Measurements from ENCODE around the gene ABCC12. TPM values are rescaled to one million over a fixed set of nuclear protein-coding genes. Genes with fewer than 3 reads are reported as not detected.

The ABCC12 gene
- not detected in 2 replicates for polyA plus RNA-seq (2013)

DNA sequence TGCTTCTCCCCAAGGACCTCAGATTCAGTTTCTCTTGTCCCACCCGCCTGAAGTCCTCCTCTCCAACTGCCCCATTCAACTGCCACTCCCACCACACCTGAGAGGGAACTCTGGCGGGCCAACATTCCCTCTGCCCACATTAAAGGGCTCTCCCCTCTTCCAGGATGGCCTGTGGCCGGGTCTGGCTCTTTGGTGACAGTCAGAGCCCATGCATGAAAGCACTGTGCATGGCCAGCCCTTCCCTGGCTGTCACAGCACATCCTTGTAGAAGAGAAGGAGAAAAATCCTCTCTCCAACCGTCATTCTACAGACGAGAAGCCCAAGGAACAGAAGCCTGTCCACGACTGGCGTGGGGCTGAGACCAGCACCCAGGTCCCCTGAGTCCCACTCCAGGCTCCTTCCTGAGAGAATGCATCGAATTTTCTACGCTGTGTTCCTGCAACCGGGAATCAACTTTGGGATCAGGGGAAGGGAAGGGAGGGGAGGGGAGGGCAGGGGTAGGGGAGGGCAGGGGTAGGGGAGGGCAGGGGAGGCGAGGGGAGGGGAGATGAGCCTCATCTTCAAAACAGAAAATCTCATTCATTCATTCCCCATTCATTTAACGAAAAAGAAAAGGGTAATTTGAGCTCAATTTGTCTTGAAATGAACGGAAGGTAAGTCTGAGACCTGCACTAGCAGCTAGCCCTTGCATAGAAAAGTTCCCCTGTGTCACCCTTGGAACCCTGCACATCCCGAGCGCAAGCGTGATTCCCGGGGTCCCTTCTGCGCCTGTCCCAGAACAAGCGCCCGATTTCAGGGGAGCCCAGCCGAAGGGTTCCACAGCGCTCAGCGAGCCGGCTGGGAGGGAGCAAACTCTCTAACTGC, at the start of gene ABCC12:
ABCC12 (minus strand) TSS at position 68 of the 864 bp plus-strand sequence. CDS start 9,569 bp downstream, outside the sequence.
- H3K36me3 ChIP-seq (ENCODE audit: control insufficient read depth in 1 of 2, insufficient read depth in 2 of 2, low read length in 2 of 2): no peaks in the 10 kb centered on the region
- H2BK120ac ChIP-seq (ENCODE audit: insufficient read depth, low read length, poor library complexity): no peak within 1 kb of the TSS
- no peak within 1 kb of the TSS for H2BK5ac ChIP-seq (ENCODE audit: low read depth, low read length, poor library complexity)
- H3K27ac ChIP-seq (ENCODE audit: low read depth, low read length): no peak within 1 kb of the TSS
- no peak within 1 kb of the TSS for H3K18ac ChIP-seq (ENCODE audit: low read length)
- no peak within 1 kb of the TSS for H3K23ac ChIP-seq (ENCODE audit: low read length)
- H4K91ac ChIP-seq (ENCODE audit: low read depth, low read length): no peak within 1 kb of the TSS
- no peak within 1 kb of the TSS for H3K14ac ChIP-seq (ENCODE audit: low read length)
- H3K4me3 ChIP-seq (ENCODE audit: low read depth, low read length): no peak within 1 kb of the TSS
- WGBS (ENCODE audit: extremely low coverage, insufficient coverage, insufficient read length): no CpG with 5 or more reads among the region's 24 CpGs
- no peaks in the 10 kb centered on the region for H3K9me3 ChIP-seq (ENCODE audit: insufficient read depth, low read depth, low read length)
- no peak within 1 kb of the TSS for H2AK5ac ChIP-seq (ENCODE audit: low read length)
- H3K9ac ChIP-seq (ENCODE audit: low read length): no peak within 1 kb of the TSS
- no peak for DNase-seq
- H3K4me1 ChIP-seq (ENCODE audit: control insufficient read depth in 1 of 2, insufficient read depth in 2 of 2, low read length in 2 of 2): peaks cover 7 to 8% of the 10 kb centered on the region in 2 experiments
- H4K12ac ChIP-seq (ENCODE audit: low read depth, low read length): no peak within 1 kb of the TSS
- H2BK12ac ChIP-seq (ENCODE audit: low read length): no peak within 1 kb of the TSS
- H3K4me2 ChIP-seq (ENCODE audit: low read length): no peak within 1 kb of the TSS
- no peaks in the 10 kb centered on the region for H3K79me2 ChIP-seq (ENCODE audit: control insufficient read depth, insufficient read depth, low read length, poor library complexity)
- no peak within 1 kb of the TSS for H3K4ac ChIP-seq (ENCODE audit: low read depth, low read length)
- no peaks in the 10 kb centered on the region for H3K27me3 ChIP-seq (ENCODE audit: insufficient read depth, low read length)
- no peak within 1 kb of the TSS for H4K8ac ChIP-seq (ENCODE audit: low read depth, low read length)
- H3K79me1 ChIP-seq (ENCODE audit: low read length): no peaks in the 10 kb centered on the region
- H2AFZ ChIP-seq (ENCODE audit: insufficient read depth, low read length, poor library complexity): no peak within 1 kb of the TSS

DNA sequence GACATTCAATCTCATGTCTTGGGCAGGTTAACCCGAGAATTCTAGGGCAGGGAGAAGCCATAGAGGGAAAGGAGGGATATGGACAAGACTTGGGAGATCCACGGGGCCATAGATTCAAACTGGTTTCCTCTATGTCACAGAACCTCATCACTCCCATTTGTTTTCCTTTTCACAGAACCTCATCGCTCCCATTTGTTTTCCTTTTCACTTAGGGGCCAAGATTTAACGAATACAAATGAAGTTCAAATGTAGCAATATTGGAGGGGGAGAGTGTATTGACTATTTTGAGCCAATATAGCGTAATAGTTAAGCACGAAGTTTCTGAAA, 49.0 kb upstream of the ABCC12 start:
- Histone ChIP-seq H2BK12ac (ENCODE audit: low read length) (no peak overlapping the region), H3K27me3 (ENCODE audit: insufficient read depth, low read length) (no peaks in the 10 kb centered on the region), H2AK5ac (ENCODE audit: low read length) (no peak overlapping the region), H3K9ac (ENCODE audit: low read length) (no peak overlapping the region), H3K23ac (ENCODE audit: low read length) (no peak overlapping the region), H3K14ac (ENCODE audit: low read length) (no peak overlapping the region), H3K79me1 (ENCODE audit: low read length) (no peaks in the 10 kb centered on the region), H2AFZ (ENCODE audit: insufficient read depth, low read length, poor library complexity) (no peak overlapping the region), H3K36me3 (ENCODE audit: control insufficient read depth in 1 of 2, insufficient read depth in 2 of 2, low read length in 2 of 2) (no peaks in the 10 kb centered on the region), H3K9me3 (ENCODE audit: insufficient read depth, low read depth, low read length) (no peaks in the 10 kb centered on the region), H4K12ac (ENCODE audit: low read depth, low read length) (no peak overlapping the region), H3K27ac (ENCODE audit: low read depth, low read length) (no peak overlapping the region), H4K8ac (ENCODE audit: low read depth, low read length) (no peak overlapping the region), H3K4me2 (ENCODE audit: low read length) (no peak overlapping the region), H3K18ac (ENCODE audit: low read length) (no peak overlapping the region), H3K4ac (ENCODE audit: low read depth, low read length) (no peak overlapping the region), H3K4me3 (ENCODE audit: low read depth, low read length) (no peak overlapping the region), H4K91ac (ENCODE audit: low read depth, low read length) (no peak overlapping the region), H2BK5ac (ENCODE audit: low read depth, low read length, poor library complexity) (no peak overlapping the region), H2BK120ac (ENCODE audit: insufficient read depth, low read length, poor library complexity) (no peak overlapping the region), H3K79me2 (ENCODE audit: control insufficient read depth, insufficient read depth, low read length, poor library complexity) (no peaks in the 10 kb centered on the region), H3K4me1 (ENCODE audit: control insufficient read depth in 1 of 2, insufficient read depth in 2 of 2, low read length in 2 of 2) (peaks cover 4 to 7% of the 10 kb centered on the region in 2 experiments)
- no CpG with 5 or more reads among the region's 6 CpGs for WGBS (ENCODE audit: extremely low coverage, insufficient coverage, insufficient read length)
- DNase-seq: no peak

DNA sequence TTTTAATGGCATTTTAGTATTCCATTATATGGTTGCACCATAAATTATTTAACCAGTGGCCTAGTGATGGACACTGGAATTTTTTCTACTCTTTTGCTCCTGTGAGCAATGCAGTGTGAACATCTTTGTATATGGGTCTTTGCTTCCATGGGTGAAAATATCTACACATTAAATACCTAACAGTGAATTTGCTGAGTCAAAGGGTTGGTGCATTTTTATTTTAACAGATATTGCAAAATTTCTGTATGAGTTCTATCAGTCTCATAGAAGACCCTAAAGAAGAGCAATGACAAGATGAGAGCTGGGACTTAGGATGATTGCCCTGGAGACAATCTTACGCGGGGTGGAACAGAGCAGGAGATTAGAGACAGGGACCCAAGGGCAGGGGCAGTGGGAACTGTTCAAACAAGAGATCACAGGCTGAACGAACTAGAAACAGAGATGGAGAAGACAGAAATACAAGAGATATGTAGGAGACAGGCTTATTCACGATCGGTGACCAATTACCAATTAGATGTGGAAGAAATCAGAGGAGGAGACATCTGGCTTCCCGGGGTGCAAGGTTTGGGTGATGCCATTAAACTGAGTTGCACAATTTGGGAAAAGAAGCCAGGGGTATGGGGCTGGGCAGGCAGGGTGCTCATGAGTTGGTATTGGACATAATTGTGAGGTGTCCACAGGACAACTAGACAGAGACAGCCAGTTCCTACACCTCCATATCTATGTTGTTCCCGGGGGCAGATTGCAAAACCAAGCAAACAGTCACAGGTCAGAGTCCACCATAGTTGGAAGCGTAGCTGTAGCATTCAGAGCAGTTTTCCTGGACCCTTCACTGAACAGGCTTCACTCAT, 48.4 kb upstream of the ABCC12 start:
- H3K36me3 ChIP-seq (ENCODE audit: control insufficient read depth in 1 of 2, insufficient read depth in 2 of 2, low read length in 2 of 2): no peaks in the 10 kb centered on the region
- H3K4me1 ChIP-seq (ENCODE audit: control insufficient read depth in 1 of 2, insufficient read depth in 2 of 2, low read length in 2 of 2): peaks cover 4 to 7% of the 10 kb centered on the region in 2 experiments
- no peak overlapping the region for H2BK12ac ChIP-seq (ENCODE audit: low read length)
- no peaks in the 10 kb centered on the region for H3K79me2 ChIP-seq (ENCODE audit: control insufficient read depth, insufficient read depth, low read length, poor library complexity)
- H2AK5ac ChIP-seq (ENCODE audit: low read length): no peak overlapping the region
- no peak overlapping the region for H4K12ac ChIP-seq (ENCODE audit: low read depth, low read length)
- no peak overlapping the region for H4K8ac ChIP-seq (ENCODE audit: low read depth, low read length)
- no peak overlapping the region for H2BK120ac ChIP-seq (ENCODE audit: insufficient read depth, low read length, poor library complexity)
- no peak overlapping the region for H3K4ac ChIP-seq (ENCODE audit: low read depth, low read length)
- H3K23ac ChIP-seq (ENCODE audit: low read length): no peak overlapping the region
- H3K18ac ChIP-seq (ENCODE audit: low read length): no peak overlapping the region
- H3K27me3 ChIP-seq (ENCODE audit: insufficient read depth, low read length): no peaks in the 10 kb centered on the region
- H2BK5ac ChIP-seq (ENCODE audit: low read depth, low read length, poor library complexity): no peak overlapping the region
- H2AFZ ChIP-seq (ENCODE audit: insufficient read depth, low read length, poor library complexity): no peak overlapping the region
- H3K27ac ChIP-seq (ENCODE audit: low read depth, low read length): no peak overlapping the region
- no peak overlapping the region for H3K9ac ChIP-seq (ENCODE audit: low read length)
- H3K14ac ChIP-seq (ENCODE audit: low read length): no peak overlapping the region
- no peak overlapping the region for H4K91ac ChIP-seq (ENCODE audit: low read depth, low read length)
- no peaks in the 10 kb centered on the region for H3K9me3 ChIP-seq (ENCODE audit: insufficient read depth, low read depth, low read length)
- DNase-seq: no peak
- H3K4me3 ChIP-seq (ENCODE audit: low read depth, low read length): no peak overlapping the region
- no peak overlapping the region for H3K4me2 ChIP-seq (ENCODE audit: low read length)
- no CpG with 5 or more reads among the region's 8 CpGs for WGBS (ENCODE audit: extremely low coverage, insufficient coverage, insufficient read length)
- no peaks in the 10 kb centered on the region for H3K79me1 ChIP-seq (ENCODE audit: low read length)

- peaks cover 2% of the 10 kb centered on the region in 2 experiments for H3K4me1 ChIP-seq (ENCODE audit: control insufficient read depth in 1 of 2, insufficient read depth in 2 of 2, low read length in 2 of 2)
- WGBS (ENCODE audit: extremely low coverage, insufficient coverage, insufficient read length): no CpG with 5 or more reads among the region's 6 CpGs
- H3K4ac ChIP-seq (ENCODE audit: low read depth, low read length): no peak overlapping the region
- no peak overlapping the region for H4K91ac ChIP-seq (ENCODE audit: low read depth, low read length)
- H3K27me3 ChIP-seq (ENCODE audit: insufficient read depth, low read length): no peaks in the 10 kb centered on the region
- H2BK5ac ChIP-seq (ENCODE audit: low read depth, low read length, poor library complexity): no peak overlapping the region
- H4K12ac ChIP-seq (ENCODE audit: low read depth, low read length): no peak overlapping the region
- H2AFZ ChIP-seq (ENCODE audit: insufficient read depth, low read length, poor library complexity): no peak overlapping the region
- no peak overlapping the region for H3K14ac ChIP-seq (ENCODE audit: low read length)
- no peak overlapping the region for H3K27ac ChIP-seq (ENCODE audit: low read depth, low read length)
- H3K18ac ChIP-seq (ENCODE audit: low read length): no peak overlapping the region
- no peak for DNase-seq
- no peak overlapping the region for H3K23ac ChIP-seq (ENCODE audit: low read length)
- H4K8ac ChIP-seq (ENCODE audit: low read depth, low read length): no peak overlapping the region
- H2BK120ac ChIP-seq (ENCODE audit: insufficient read depth, low read length, poor library complexity): no peak overlapping the region
- no peak overlapping the region for H2AK5ac ChIP-seq (ENCODE audit: low read length)
- H3K36me3 ChIP-seq (ENCODE audit: control insufficient read depth in 1 of 2, insufficient read depth in 2 of 2, low read length in 2 of 2): no peaks in the 10 kb centered on the region
- no peak overlapping the region for H3K4me2 ChIP-seq (ENCODE audit: low read length)
- H3K79me2 ChIP-seq (ENCODE audit: control insufficient read depth, insufficient read depth, low read length, poor library complexity): no peaks in the 10 kb centered on the region
- H2BK12ac ChIP-seq (ENCODE audit: low read length): no peak overlapping the region
- H3K79me1 ChIP-seq (ENCODE audit: low read length): no peaks in the 10 kb centered on the region
- no peak overlapping the region for H3K9ac ChIP-seq (ENCODE audit: low read length)
- H3K4me3 ChIP-seq (ENCODE audit: low read depth, low read length): no peak overlapping the region
- no peaks in the 10 kb centered on the region for H3K9me3 ChIP-seq (ENCODE audit: insufficient read depth, low read depth, low read length)
Measured at GRCh38 chr16:48201515-48202201, 45.9 kb upstream of the ABCC12 start.

All from trophoblast cell (in vitro differentiated cells and primary cell).